SHP77 (cell line): ENCODE measurements around the gene ANO1.

Experiments used
- DNase-seq, 2 experiments: peaks; one replicate each; lab custom pipeline; 2025; lab: John Stamatoyannopoulos, UW

The ANO1 gene

GRCh38 chr11:70050243-70050642, 27.9 kb upstream of the ANO1 start:
- DNase-seq, result no peak

- no peak for DNase-seq
Measured at GRCh38 chr11:70054004-70054403, 24.1 kb upstream of the ANO1 start.

- DNase-seq, result no peak
Measured at GRCh38 chr11:70055444-70055843, 22.7 kb upstream of the ANO1 start.

- DNase-seq, result no peak
Measured at GRCh38 chr11:70057080-70057479, 21.0 kb upstream of the ANO1 start.

GRCh38 chr11:70059971-70060370, 18.1 kb upstream of the ANO1 start:
- DNase-seq, result no peak

- no peak for DNase-seq
Measured at GRCh38 chr11:70060611-70061293, 17.4 kb upstream of the ANO1 start.

GRCh38 chr11:70061734-70062133, 16.4 kb upstream of the ANO1 start:
- no peak for DNase-seq

- no peak for DNase-seq
Measured at GRCh38 chr11:70063121-70063520, 15.0 kb upstream of the ANO1 start.

GRCh38 chr11:70063555-70063954, 14.6 kb upstream of the ANO1 start:
- DNase-seq, result no peak

GRCh38 chr11:70064008-70064725, 13.9 kb upstream of the ANO1 start:
- DNase-seq, result no peak

GRCh38 chr11:70064726-70065317, 13.3 kb upstream of the ANO1 start:
- DNase-seq, result no peak

GRCh38 chr11:70065318-70066135, 12.6 kb upstream of the ANO1 start:
- no peak for DNase-seq

- DNase-seq, result no peak
Measured at GRCh38 chr11:70066136-70066520, 12.0 kb upstream of the ANO1 start.

- DNase-seq, result no peak
Measured at GRCh38 chr11:70066628-70067027, 11.5 kb upstream of the ANO1 start.

- no peak for DNase-seq
Measured at GRCh38 chr11:70067036-70067435, 11.1 kb upstream of the ANO1 start.

- DNase-seq, result no peak
Measured at GRCh38 chr11:70067591-70068341, 10.4 kb upstream of the ANO1 start.

- no peak for DNase-seq
Measured at GRCh38 chr11:70068345-70068744, 9.8 kb upstream of the ANO1 start.

GRCh38 chr11:70068950-70069349, 9.2 kb upstream of the ANO1 start:
- no peak for DNase-seq

- no peak for DNase-seq
Measured at GRCh38 chr11:70070706-70071105, 7.4 kb upstream of the ANO1 start.

- no peak for DNase-seq
Measured at GRCh38 chr11:70071996-70072395, 6.1 kb upstream of the ANO1 start.

GRCh38 chr11:70072461-70072860, 5.7 kb upstream of the ANO1 start:
- DNase-seq, result no peak
